Peyer's patch (tissue), 4 donors: ENCODE measurements around the gene POTEF.
"Not testable (repeated sequence)": the region's sequence is repeated elsewhere in the genome, so short reads cannot be mapped to it uniquely, and the experiment has no call there.

ENCODE experiments used
- CTCF ChIP-seq, 6 experiments: fragments of 450-650 bp in 4 of 6; fragments of 200-600 bp in 2 of 6; sonication (generic) in 1 of 6; IDR thresholded peaks; one replicate each; pipeline ENCODE4 v1.5.1; 2017 to 2019; ENCODE audit warnings: antibody characterized with exemption in 6 of 6, mild to moderate bottlenecking in 3 of 6, moderate library complexity in 1 of 6
- POLR2A ChIP-seq, 2 donors: fragments of 450-650 bp; IDR thresholded peaks; one replicate each; pipeline ENCODE4 v1.5.1; 2017; ENCODE audit warnings: antibody characterized with exemption in 2 of 2, mild to moderate bottlenecking in 2 of 2, moderate library complexity in 2 of 2

GRCh38 chr2:130160838-130161705, 32.0 kb upstream of the POTEF start:
- not testable (repeated sequence) for TF ChIP-seq CTCF, POLR2A (IDR thresholded peaks at IDR 0.05)
